ENCODE results near the gene PARD3B.

DNA sequence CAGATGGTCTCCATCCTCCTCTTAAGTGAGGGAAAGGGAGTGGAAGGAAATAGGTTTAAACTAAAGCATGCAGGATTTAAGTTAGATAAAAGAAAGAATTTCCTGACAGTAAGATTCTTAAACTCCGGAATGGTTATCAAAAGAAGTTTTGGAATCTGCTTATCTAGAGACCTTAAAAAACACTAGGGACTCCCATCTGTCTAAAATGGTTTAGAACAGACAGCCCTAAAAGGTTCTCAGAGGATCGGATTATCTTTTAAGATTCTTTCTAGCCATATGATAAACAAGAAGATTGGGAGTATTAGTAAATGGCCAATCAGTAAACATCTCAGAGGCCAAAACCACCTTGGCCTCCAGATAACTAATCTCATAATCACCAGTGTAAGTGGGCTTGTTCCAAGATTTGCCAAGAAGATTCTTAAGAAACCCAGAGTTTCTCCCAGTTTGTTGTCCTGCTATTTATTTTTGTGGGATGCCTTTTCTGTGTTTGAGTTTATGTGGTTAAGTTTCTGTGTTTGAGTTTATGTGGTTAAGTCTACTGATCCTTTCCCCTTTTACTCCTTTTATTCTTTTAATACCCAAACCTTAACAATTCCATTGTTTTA lies 822.2 kb downstream of the PARD3B start:
- no peak for TF ChIP-seq TARDBP (IDR thresholded peaks at IDR 0.05)
- TF ChIP-seq SP1 (IDR thresholded peaks at IDR 0.05) = no peak
- TF ChIP-seq PKNOX1 (IDR thresholded peaks at IDR 0.05) = no peak
- TF ChIP-seq SUZ12 (IDR thresholded peaks at IDR 0.05) = no peak
- no peak for TF ChIP-seq NFRKB (IDR thresholded peaks at IDR 0.05)
- TF ChIP-seq LEF1 (IDR thresholded peaks at IDR 0.05; ENCODE audit: borderline replicate concordance) = no peak
- TF ChIP-seq BHLHE40 (IDR thresholded peaks at IDR 0.05; ENCODE audit: borderline replicate concordance) = no peak
- no peak for TF ChIP-seq FOXM1 (IDR thresholded peaks at IDR 0.05; ENCODE audit: borderline replicate concordance)
- TF ChIP-seq ARNT (IDR thresholded peaks at IDR 0.05) = no peak
- no peak for TF ChIP-seq FOXA1 (IDR thresholded peaks at IDR 0.05)
- no peak for TF ChIP-seq ZNF384 (IDR thresholded peaks at IDR 0.05)
- TF ChIP-seq ELF4 (IDR thresholded peaks at IDR 0.05) = no peak
- no peak for TF ChIP-seq HDGF (IDR thresholded peaks at IDR 0.05; ENCODE audit: borderline replicate concordance)
